ENCODE results near the gene CD300LG. TPM values are rescaled to one million over a fixed set of nuclear protein-coding genes. Genes with fewer than 3 reads are reported as not detected.

CD300LG gene
- total RNA-seq, 1 donor from 2014 or later: 45.9 TPM

DNA sequence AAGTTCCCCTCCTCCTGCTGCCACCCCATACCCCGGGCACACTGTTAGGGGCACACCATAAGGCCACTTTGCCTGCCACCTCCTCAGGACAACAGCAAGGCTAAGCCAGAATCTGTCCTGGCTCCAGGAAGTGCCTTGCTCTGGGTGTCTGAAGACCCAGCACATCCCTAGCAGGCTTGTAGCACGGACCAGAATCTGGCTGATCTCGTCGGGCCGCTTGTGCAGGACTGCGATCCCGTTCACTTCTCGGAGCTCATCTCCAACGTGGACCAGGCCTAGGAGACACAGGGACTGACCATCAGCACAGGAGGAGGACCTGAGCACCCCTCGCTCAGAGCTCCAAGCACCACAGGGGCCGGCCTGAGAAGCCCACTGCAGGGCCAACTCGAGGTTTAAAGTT is 21.4 kb upstream of the CD300LG start:
- Histone ChIP-seq H3K4me3 (no peak overlapping the region), H3K27me3 (no peaks in the 10 kb centered on the region), H3K4me1 (no peaks in the 10 kb centered on the region), H3K36me3 (peaks cover 18 to 61% of the 10 kb centered on the region in 2 donors), H3K9me3 (no peaks in the 10 kb centered on the region), H3K27ac (no peak overlapping the region)
- no peak for DNase-seq (ENCODE audit: low spot score in 2 of 2)
- intact Hi-C loops (cut with DNase I): no loop called here
- TF ChIP-seq, protein P1, sequence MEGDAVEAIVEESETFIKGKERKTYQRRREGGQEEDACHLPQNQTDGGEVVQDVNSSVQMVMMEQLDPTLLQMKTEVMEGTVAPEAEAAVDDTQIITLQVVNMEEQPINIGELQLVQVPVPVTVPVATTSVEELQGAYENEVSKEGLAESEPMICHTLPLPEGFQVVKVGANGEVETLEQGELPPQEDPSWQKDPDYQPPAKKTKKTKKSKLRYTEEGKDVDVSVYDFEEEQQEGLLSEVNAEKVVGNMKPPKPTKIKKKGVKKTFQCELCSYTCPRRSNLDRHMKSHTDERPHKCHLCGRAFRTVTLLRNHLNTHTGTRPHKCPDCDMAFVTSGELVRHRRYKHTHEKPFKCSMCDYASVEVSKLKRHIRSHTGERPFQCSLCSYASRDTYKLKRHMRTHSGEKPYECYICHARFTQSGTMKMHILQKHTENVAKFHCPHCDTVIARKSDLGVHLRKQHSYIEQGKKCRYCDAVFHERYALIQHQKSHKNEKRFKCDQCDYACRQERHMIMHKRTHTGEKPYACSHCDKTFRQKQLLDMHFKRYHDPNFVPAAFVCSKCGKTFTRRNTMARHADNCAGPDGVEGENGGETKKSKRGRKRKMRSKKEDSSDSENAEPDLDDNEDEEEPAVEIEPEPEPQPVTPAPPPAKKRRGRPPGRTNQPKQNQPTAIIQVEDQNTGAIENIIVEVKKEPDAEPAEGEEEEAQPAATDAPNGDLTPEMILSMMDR (IDR thresholded peaks at IDR 0.05): no peak

DNA sequence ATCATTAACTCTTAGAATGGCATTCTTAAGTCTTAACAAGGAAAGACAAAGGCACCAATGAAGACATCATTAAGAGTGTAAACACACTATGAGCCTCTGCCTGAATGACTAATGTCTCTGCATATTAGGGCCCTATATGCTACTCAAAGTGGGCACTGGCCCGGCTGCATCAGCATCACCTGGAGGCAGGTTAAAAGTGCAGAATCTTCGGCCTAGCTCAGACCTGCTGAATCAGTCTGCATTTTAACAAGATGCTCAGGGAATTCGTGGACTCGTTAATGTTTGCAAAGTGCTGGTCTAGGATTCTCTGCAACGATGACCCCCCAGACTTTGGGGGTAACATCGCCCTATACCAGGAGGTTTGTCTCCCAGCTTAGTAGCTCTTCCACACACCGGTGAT is 20.8 kb upstream of the CD300LG start:
- DNase-seq (ENCODE audit: low spot score in 2 of 2): no peak
- Histone ChIP-seq H3K9me3 (no peaks in the 10 kb centered on the region), H3K27me3 (no peaks in the 10 kb centered on the region), H3K4me1 (no peaks in the 10 kb centered on the region), H3K4me3 (no peak overlapping the region), H3K36me3 (peaks cover 14 to 54% of the 10 kb centered on the region in 2 donors), H3K27ac (no peak overlapping the region)
- intact Hi-C loops (cut with DNase I): no loop called here
- TF ChIP-seq, protein P1 (IDR thresholded peaks at IDR 0.05): no peak

- no peaks in the 10 kb centered on the region for H3K27me3 ChIP-seq
- no peak overlapping the region for H3K4me3 ChIP-seq
- TF ChIP-seq, protein P1 (IDR thresholded peaks at IDR 0.05): no peak
- H3K36me3 ChIP-seq: peaks cover 14 to 50% of the 10 kb centered on the region in 2 donors
- H3K4me1 ChIP-seq: peaks cover 0 to 7% of the 10 kb centered on the region in 2 donors
- H3K27ac ChIP-seq: no peak overlapping the region
- intact Hi-C loops (cut with DNase I): no loop called here
- no peaks in the 10 kb centered on the region for H3K9me3 ChIP-seq
- DNase-seq (ENCODE audit: low spot score in 2 of 2): no peak
Measured at GRCh38 chr17:43827596-43827995, 19.4 kb upstream of the CD300LG start.

- H3K4me1 ChIP-seq: peaks cover 0 to 12% of the 10 kb centered on the region in 2 donors
- DNase-seq (ENCODE audit: low spot score in 2 of 2): no peak
- H3K4me3 ChIP-seq: no peak overlapping the region
- TF ChIP-seq, protein P1 (IDR thresholded peaks at IDR 0.05): no peak
- peaks cover 14 to 46% of the 10 kb centered on the region in 2 donors for H3K36me3 ChIP-seq
- intact Hi-C loops (cut with DNase I): no loop called here
- H3K27me3 ChIP-seq: no peaks in the 10 kb centered on the region
- no peak overlapping the region for H3K27ac ChIP-seq
- no peaks in the 10 kb centered on the region for H3K9me3 ChIP-seq
Measured at GRCh38 chr17:43829738-43830137, 17.2 kb upstream of the CD300LG start.

GRCh38 chr17:43830510-43831140 is 16.4 kb upstream of the CD300LG start:
- no peak overlapping the region for H3K27ac ChIP-seq
- H3K4me1 ChIP-seq: peaks cover 0 to 12% of the 10 kb centered on the region in 2 donors
- H3K9me3 ChIP-seq: no peaks in the 10 kb centered on the region
- no peak for DNase-seq (ENCODE audit: low spot score in 2 of 2)
- peaks cover 14 to 41% of the 10 kb centered on the region in 2 donors for H3K36me3 ChIP-seq
- no peaks in the 10 kb centered on the region for H3K27me3 ChIP-seq
- intact Hi-C loops (cut with DNase I): no loop called here
- H3K4me3 ChIP-seq: no peak overlapping the region
- TF ChIP-seq, protein P1 (IDR thresholded peaks at IDR 0.05): no peak

Data from ascending aorta (tissue), 2 donors.